ENCODE results near the gene TEX44. TPM values are rescaled to one million over a fixed set of nuclear protein-coding genes. Genes with fewer than 3 reads are reported as not detected.
"Not testable (repeated sequence)": the region's sequence is repeated elsewhere in the genome, so short reads cannot be mapped to it uniquely, and the experiment has no call there.

The TEX44 gene
- total RNA-seq, 1 donor from 2014 or later = not detected

DNA sequence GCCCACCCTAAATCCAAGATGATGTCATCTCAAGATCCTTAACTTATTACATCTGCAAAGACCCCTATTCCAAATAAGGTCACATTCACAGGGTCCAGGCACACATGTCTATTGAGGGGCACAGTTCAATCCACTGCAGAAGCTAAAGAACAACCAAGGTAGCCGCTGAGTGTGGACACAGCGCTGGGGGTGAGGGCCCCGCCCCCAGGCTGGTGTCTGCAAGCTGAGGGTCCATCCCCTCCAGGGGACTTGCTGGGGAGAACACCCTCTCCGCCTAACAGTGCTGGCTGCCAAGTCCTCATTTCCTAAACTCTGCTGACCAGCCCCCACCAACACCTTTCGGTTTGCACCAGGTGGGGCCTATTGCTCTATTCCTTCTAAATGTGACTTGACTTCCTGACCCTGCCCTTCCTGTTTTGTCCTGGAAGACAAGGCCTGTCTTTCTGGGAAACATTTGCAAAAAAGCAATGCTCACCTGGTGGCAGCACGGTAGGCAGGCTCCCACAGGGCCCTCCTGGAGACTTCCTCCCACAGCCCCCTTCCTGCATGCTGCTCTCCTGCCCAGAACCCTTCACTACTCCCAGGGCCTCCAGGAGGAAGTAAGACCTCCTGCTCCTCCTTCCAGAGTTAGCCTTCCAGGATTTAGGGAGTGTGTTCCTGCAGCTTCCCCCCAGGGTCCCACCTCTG, 24.4 kb upstream of the TEX44 start:
- intact Hi-C loops (cut with DNase I) = no loop called here

DNA sequence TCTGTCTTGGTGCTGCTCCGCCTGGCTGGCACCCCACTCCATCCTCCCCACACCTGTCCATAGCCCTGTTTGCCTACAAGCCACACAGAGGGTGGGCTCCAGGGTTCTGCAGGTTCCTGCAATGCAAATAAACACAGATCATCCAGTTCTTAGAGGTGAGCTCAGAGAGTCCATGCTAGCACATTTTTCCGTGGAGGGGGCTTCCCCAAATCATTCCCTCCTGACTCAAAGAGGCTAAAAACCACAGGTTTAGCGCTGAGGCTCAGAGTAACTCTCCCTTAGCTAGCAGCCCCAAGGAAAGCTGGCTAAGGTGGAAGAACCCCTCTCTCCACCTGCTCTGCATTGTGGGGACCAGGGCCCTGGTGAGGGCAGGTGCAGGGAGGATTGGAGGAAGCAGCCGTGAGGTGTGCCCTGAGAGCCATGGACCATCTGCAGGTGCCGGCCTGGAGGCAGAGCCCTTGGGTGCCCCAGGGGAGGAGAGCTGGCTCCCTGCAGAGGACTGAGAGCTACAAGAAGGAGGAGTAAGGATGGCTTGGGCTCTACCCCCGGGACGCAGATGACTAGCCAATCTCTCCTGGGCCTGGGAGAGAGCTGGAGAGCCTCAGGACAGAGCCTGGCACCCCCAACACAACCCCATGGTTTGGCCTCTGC, 23.8 kb upstream of the TEX44 start:
- ATAC-seq (ENCODE audit: poor library complexity) (no peak), DNase-seq (no peak)
- intact Hi-C loops (cut with DNase I) = no loop called here

More for the DNA sequence above, 24.4 kb upstream of the TEX44 start:
- no peak for ATAC-seq (ENCODE audit: poor library complexity)
- DNase-seq = no peak

DNA sequence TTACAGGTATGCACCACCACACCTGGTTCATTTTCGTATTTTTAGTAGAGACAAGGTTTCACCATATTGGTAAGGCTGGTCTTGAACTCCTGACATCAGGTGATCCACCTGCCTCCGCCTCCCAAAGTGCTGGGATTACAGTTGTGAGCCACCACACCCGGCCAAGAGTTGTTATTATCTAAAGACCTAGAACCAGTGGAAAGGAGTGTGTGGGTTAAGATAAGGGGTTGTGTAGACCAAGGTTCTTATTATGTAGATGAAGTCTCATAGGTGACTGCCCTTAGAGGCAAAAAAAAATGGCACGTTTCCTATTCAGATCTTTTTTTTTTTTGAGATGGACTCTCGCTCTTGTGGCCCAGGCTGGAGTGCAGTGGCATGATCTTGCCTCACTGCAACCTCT, 21.7 kb upstream of the TEX44 start:
- ATAC-seq (ENCODE audit: poor library complexity); intact Hi-C loops (cut with DNase I); DNase-seq: not testable (repeated sequence)

DNA sequence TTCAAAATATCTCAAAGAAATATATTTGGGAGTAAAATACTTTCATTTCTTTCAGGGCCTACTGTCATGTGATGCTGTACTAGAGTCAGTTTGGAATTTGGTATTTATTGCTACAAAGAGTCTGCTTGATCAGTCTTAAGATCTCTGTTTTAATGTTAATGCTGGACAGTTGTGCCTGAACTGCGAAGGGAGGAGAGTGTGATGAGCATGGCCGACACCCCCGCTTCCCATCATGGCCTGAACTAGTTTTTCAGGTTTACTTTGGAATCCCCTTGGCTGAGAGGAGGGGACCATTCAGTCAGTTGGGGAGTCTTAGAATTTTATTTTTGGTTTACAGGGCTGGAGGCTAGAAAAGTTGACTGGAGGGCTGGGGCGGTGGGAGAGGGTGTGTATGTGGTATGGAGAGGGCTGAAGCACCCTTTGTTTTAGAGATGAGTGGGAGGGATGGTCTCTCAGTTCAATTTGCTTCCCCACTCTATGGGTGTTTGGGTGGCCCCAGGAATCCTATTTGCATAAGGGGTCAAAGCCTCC, 20.9 kb upstream of the TEX44 start:
- no peak for ATAC-seq (ENCODE audit: poor library complexity)
- intact Hi-C loops (cut with DNase I) = no loop called here

DNA sequence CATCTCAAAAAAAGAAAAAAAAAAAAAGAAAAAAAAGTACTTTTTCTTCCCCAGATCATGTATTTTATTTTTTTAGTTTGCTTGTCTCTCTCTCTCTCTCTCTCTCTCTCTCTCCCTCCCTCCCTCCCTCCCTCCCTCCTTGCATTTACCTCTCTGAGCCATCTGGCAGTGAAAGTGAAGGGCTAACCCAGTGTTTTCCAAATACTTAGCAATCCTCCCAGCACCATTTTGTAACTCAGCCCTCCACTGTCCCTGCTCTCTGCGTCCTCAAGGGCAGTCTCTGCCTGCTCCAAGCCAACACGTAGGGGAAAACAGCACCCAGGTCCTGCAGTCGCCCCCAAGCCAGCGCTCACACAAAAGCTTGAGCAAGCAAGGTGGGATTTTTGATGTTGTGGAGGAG, 19.6 kb upstream of the TEX44 start:
- intact Hi-C loops (cut with DNase I) = no loop called here
- no peak for ATAC-seq (ENCODE audit: poor library complexity)
- DNase-seq = no peak

More for the DNA sequence above, 20.9 kb upstream of the TEX44 start:
- no peak for DNase-seq

DNA sequence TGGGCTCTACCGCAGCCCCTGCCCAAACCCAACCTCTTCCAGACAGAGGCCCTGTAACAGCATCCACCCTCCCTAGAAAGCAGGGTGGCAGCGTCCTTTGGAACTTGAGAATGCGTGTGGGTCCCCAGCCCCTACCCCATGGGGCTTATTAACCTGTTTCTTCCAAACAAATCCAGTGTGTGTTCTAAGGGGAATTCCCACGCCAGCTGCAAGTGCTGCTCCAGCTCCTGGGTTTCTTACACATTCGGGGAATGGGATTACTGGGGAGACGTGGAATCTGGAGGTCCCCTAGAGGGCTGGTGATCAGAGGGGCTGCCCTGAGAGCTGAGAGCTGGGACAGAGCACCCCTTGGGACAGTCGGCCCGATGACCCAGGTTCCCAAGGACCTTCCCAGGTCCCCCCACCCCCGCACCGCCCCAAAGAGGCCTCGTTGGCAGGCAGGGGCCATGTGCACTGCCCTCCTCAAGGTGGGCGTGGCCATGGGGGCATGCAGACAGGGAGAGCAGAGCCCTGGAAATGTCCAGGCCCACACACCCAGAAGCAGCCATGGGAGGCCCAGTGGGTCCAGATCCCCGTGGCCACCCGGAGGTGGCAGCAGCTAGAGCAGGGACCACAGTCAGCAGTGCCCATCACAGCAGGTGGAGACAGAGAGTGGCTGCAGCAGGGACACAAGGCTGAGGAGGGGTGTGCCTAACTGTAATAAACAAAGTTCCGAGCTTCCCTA, 18.8 kb upstream of the TEX44 start:
- ATAC-seq (ENCODE audit: poor library complexity) = no peak
- intact Hi-C loops (cut with DNase I) = no loop called here

DNA sequence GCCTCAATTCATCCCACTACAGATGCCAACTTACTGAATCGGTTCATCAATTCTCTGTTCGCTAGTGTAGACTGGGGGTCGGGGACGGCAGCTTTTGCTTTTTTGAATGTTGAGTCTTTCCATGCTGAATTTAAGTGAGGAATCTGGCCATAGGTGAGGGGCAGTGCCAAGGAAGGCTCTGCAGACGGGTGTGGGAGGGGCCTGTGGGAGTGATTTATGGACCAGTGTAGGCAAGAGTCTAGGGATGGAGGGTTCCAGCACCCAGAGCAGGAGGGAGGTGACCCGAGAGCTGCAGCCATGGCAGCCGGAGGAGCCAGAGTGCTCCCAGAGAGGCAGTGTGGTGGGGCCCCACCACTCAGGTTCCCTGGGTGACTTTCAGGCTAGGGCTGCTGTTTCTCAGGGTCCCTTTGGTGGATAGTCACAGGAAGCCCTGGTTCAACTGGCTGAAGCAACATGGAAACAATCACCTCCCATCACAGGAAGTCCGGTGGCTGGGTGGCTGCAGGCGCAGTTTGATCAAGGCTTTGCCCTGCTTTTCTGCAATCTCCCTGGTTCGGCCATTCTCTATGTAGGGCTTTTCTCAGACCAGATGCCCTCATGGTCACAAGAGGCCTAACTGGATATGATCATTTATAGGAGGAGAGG, 16.9 kb upstream of the TEX44 start:
- no peak for ATAC-seq (ENCODE audit: poor library complexity)
- intact Hi-C loops (cut with DNase I) = no loop called here
- no peak for DNase-seq

More for the DNA sequence above, 18.8 kb upstream of the TEX44 start:
- no peak for DNase-seq

DNA sequence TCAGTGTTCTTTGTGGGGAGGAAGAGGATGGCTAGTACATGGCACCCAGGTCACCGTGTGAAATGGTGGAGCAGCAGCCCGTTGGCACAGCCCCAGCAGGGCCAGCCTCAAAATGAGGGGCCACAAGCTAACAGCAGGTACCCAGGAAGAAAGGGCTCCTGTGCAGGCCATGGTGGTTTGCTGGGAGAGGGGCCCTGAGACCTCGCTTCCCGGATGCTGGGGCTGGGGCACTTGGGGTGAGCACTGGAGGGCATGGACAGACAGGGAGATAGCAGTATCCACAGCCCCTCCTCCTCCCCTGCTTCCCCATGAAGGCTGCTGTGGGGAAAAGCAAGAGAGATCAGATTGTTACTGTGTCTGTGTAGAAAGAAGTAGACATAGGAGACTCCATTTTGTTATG, 16.2 kb upstream of the TEX44 start:
- ATAC-seq (ENCODE audit: poor library complexity) (no peak), DNase-seq (no peak)
- intact Hi-C loops (cut with DNase I) = no loop called here

DNA sequence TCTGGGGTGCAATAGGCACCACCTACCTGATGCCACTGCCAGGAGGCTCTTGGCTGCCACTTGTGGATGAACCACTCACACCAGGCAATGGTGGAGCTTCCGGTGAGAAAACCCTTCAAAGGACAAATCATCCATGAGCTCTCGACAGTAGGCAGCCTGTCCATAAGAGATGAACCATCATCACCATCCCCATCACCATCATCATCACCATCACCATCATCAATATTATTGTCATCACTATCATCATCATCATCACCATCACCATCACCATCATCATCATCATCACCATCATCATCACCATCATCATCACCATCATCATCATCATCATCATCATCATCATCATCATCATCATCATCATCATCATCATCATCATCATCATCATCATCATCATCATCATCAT, 14.0 kb upstream of the TEX44 start:
- intact Hi-C loops (cut with DNase I); DNase-seq; ATAC-seq (ENCODE audit: poor library complexity): not testable (repeated sequence)

DNA sequence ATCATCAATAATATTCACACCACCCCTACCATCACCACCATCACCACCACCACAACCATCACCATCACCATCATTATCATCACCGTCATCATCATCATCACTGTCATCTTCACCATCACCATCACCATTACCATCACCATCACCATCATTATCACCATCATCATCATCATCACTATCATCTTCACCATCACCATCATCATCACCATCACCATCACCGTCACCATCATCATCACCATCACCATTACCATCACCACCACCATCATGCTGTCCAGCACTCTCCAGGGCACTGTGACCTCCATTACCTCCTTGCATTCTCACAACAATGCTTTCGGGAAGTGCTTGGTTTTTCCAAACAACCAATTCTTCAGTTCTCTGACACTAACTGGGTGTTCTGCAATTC, 13.1 kb upstream of the TEX44 start:
- intact Hi-C loops (cut with DNase I) = no loop called here
- ATAC-seq (ENCODE audit: poor library complexity) = no peak

DNA sequence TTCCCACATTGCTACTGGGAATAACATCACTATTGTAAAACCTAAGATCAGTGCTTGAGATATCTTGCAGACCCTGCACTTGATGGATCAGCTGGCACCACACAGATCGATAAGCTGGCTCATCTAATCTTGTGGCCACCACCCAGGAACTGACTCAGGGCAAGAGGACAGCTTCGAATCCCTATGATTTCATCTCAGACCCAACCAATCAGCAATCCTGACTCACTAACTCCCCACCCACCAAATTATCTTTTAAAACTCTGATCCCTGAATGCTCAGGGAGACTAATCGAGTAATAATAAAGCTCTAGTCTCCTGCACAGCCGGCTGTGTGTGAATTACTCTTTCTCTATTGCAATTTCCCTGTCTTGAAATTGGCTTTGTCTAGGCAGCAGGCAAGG, 11.3 kb upstream of the TEX44 start:
- no peak for ATAC-seq (ENCODE audit: poor library complexity)
- intact Hi-C loops (cut with DNase I) = no loop called here
- DNase-seq = no peak

More for the DNA sequence above, 13.1 kb upstream of the TEX44 start:
- no peak for DNase-seq

DNA sequence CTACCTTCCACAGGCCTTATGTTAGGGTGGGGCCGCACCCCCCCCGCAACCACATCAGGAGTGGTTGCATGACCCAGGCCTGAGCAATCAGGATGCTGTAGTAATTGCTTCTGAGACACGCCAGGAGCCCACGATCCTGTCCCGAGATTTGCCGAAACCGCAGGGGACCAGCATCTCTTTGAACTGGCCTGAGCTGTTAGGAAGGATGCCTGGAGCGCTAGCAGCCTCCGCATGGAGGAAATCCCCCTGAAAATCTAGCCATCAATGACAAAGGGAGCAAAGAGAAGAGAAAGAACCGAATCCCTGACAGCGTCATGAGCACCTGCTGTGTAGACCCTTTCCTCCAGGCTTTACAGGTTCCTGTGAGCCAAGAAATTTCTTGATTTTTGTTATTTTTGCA, 8.7 kb upstream of the TEX44 start:
- intact Hi-C loops (cut with DNase I) = no loop called here
- ATAC-seq (ENCODE audit: poor library complexity) (no peak), DNase-seq (no peak)

DNA sequence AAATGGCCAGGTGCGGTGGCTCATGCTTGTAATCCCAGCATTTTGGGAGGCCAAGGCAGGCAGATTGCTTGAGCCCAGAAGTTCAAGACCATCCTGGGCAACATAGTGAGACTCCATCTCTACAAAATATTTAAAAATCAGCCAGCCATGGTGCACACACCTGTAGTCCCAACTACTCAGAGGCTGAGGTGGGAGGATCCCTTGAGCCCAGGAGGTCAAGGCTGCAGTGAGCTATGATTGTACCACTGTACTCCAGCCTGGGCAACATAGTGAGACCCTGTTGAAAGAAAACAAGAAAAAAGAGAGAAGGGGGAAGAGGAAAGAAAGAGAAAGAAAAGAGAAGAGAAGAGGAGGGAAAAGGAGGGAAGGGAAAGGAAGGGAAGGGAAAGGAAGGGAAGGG, 4.9 kb upstream of the TEX44 start:
- DNase-seq; ATAC-seq (ENCODE audit: poor library complexity); intact Hi-C loops (cut with DNase I): not testable (repeated sequence)

DNA sequence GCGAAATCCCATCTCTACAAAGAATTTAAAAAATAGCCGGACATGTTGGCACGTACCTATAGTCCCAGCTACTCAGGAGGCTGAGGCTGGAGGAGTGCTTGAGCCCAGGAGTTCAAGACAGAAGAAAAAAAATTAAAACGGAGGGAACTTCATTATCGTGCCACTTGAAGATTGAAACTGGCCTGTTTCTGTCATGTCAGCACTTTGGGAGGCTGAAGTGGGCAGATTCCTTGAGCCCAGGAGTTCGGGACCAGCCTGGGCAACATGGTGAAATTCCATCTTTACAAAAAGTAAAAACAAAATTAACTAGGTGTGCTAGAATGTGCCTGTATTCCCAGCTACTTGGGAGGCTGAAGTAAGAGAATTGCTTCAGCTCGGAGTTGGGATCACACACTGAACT, 3.0 kb upstream of the TEX44 start:
- DNase-seq = no peak
- no peak for ATAC-seq (ENCODE audit: poor library complexity)
- intact Hi-C loops (cut with DNase I) = no loop called here

DNA sequence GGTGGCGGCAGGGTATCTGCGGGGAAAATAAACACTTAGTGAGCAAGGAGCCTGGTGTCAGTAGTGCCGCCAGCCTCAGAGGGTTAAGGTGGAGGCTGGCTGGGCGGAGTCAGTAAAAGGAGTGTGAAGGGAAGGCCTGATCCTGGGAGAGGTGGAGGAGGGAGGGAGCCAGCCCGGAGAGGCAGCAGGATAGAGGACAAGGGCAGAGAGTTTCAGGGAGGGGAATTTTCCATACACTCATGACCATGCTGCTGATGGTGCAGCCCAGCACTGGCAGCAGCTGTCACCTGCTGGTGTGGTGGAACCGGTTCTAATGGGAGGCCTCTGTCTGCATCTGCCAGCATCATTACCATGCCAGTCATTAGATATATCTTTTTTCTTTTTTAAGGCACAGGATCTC, 2.0 kb upstream of the TEX44 start:
- intact Hi-C loops (cut with DNase I) = no loop called here
- DNase-seq (no peak), ATAC-seq (ENCODE audit: poor library complexity) (no peak)

DNA sequence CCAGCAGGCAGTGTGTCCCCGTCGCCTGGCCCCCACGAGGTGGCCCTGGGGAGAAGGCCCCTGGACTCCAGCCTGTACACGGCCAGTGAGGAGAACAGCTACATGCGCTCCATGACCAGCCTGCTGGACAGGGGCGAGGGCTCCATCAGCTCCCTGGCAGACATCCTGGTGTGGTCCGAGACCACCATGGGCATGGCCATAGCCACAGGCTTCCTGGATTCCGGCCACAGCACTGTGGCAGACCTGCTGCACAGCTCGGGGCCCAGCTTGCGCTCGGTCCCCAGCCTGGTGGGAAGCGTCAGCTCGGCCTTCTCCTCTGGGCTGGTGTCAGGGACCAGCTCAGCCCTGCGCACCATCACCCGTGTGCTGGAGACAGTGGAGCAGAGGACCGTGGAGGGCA, 1.0 kb downstream of the TEX44 start:
- ATAC-seq (ENCODE audit: poor library complexity) (no peak), DNase-seq (no peak)
- intact Hi-C loops (cut with DNase I) = no loop called here

DNA sequence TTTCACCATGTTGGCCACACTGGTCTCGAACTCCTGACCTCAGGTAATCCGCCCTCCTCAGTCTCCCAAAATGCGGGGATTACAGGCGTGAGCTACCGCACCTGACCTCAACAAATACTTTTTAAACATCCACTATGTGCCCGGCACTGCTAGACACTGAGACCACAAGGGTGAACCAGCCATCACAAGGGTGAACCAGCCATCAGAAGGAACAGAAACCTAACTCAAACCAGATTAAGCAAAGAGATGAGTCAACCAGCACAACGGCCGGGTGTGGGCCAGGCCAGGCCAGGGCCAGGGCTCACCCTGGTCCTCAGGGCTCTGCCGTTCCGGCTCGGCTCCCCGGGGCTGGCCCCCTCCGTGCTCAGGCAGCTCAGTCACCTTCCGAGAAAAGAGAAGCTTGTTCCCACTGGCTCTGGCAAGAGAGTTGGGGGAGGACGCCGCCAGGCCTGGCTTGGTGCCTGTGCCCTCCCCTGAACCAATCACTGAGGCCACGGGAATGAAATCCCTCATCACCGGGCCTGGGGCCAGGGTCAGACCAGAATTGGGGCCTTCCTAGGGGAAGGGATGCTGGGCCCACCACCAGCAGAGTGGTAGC, 4.4 kb downstream of the TEX44 start:
- DNase-seq (peak; percentile 70), ATAC-seq (ENCODE audit: poor library complexity) (peak; percentile 43)
- intact Hi-C loops (cut with DNase I) = no loop called here

DNA sequence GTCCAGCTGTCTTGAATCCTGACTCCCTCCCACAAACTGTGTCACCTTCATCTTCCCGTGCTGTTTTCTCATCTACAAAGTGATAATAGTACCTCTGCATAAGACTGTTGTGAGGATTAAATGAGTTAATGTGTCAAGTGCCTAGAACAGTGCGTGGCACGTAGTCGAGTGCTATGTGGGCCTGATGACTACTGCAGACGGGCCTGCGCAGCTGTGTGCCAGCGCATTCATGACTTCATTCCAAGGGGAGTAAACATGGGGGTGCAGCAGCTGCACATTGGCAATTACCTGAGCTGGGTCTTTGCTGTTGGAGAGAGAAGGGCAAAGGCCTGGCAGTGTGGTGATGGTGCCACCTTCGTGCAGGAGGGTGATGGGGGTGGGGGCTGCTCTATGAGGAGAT, 5.0 kb downstream of the TEX44 start:
- intact Hi-C loops (cut with DNase I) = no loop called here
- DNase-seq = no peak
- no peak for ATAC-seq (ENCODE audit: poor library complexity)
